GM18511 (cell line): ENCODE results near the gene RNU1-1.
"Not testable (repeated sequence)": the region's sequence is repeated elsewhere in the genome, so short reads cannot be mapped to it uniquely, and the experiment has no call there.

Experiments used
- ATAC-seq: cut with Tn5 transposase; IDR thresholded peaks from one replicate; pipeline ENCODE4 v1.9.1; 2021; ENCODE audit warnings: mild to moderate bottlenecking, moderate library complexity; ENCODE audit not compliant: unreplicated experiment

RNU1-1 gene

DNA sequence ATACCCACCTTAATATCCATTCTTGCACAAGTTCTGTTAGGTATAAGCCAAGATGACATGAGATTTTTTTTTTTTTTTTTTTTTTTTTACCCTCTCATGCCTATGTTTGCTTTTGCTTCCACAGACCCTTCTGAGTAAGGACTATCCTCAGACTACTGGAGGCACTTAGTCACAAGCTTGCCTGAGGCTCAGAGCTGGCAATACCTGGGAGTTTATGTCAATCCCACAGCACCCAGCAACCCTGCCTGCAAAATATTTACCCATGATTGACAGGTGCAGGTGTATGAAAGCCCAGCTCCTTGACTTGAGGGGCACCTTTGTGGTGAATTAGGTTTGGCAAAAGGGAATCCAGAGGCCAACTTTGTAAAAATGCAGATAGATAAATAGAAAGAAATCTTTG is 11.7 kb upstream of the RNU1-1 start:
- ATAC-seq, result not testable (repeated sequence)

DNA sequence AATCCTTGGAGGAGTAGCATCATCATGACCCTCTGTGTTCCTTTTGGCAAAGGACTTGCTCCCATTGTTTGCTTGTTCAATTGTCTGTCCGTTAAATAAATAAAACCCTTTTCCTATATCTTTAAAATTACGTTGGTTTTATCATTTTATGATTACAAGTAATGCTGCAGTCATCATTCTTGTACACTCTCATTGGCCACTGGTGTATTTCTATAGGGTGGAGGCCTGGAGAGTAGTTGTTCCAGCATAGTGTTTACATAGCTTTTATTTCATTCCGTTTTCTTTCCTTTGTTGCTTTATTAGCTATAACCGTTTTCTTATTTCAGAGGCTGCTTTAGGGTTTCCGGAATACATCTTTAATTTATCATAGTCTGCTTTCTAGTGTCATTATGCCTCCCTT is 7.6 kb upstream of the RNU1-1 start:
- ATAC-seq, result not testable (repeated sequence)

- no peak for ATAC-seq
Observed at GRCh38 chr1:16521288-16521583, 7.2 kb upstream of the RNU1-1 start.

GRCh38 chr1:16520435-16521287 is 6.6 kb upstream of the RNU1-1 start:
- not testable (repeated sequence) for ATAC-seq

- not testable (repeated sequence) for ATAC-seq
Observed at GRCh38 chr1:16519255-16519951, 5.3 kb upstream of the RNU1-1 start.

GRCh38 chr1:16518913-16519254 is 4.8 kb upstream of the RNU1-1 start:
- not testable (repeated sequence) for ATAC-seq

DNA sequence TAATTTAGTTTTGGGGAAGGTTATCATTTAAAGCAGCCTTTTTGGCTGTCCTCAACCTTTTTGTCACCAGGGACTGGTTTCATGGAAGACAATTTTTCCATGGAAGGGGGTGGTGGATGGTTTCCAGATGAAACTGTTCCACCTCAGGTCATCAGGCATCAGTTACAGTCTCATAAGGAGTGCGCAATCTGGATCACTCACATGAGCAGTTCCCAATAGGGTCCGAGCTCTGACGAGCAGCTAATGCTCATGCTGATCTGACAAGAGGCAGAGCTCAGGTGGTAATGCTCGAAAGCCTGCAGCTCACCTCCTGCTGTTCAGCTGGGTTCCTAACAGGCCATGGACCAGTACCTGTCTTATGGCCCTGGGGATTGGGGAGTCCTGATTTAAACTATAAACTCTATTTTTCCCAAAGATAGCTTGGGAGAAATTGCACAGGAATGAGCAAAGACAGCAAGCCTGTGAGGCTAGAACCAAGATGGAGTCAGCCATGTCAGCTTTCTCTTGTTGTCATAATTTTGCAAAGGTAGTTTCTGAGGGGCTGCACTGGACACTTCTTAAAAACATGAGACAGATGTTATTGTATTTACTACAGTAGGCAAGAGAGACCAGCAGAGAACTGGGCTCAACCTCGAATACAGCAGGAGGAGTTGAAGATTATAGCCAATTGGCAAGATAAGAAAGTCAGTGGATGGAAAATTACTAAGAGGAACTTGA is 2.8 kb upstream of the RNU1-1 start:
- not testable (repeated sequence) for ATAC-seq

- peak; percentile 86 for ATAC-seq
Observed at GRCh38 chr1:16513412-16514106, 526 bp downstream of the RNU1-1 start.

- ATAC-seq, result not testable (repeated sequence)
Observed at GRCh38 chr1:16512624-16513411, 1.3 kb downstream of the RNU1-1 start.

DNA sequence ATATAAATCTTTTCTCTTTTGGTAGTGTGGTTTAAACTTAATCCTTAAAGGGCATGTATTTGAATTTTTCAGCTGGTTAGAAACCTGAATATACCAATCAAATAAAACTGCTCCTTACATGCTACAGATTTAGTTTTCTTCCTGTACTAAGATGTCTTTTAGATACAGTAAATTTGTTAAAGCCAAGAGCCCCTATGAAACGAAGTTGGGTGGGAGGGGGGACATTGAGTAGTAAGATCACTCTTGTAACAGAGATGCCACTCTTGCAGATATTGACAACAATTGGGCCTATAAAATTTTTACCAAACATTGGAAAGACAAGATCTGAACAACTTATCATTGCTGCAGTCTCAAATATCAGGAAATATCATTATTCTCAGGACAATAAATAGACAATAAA is 2.2 kb downstream of the RNU1-1 start:
- not testable (repeated sequence) for ATAC-seq

- ATAC-seq, result not testable (repeated sequence)
Observed at GRCh38 chr1:16508861-16509445, 5.1 kb downstream of the RNU1-1 start.

DNA sequence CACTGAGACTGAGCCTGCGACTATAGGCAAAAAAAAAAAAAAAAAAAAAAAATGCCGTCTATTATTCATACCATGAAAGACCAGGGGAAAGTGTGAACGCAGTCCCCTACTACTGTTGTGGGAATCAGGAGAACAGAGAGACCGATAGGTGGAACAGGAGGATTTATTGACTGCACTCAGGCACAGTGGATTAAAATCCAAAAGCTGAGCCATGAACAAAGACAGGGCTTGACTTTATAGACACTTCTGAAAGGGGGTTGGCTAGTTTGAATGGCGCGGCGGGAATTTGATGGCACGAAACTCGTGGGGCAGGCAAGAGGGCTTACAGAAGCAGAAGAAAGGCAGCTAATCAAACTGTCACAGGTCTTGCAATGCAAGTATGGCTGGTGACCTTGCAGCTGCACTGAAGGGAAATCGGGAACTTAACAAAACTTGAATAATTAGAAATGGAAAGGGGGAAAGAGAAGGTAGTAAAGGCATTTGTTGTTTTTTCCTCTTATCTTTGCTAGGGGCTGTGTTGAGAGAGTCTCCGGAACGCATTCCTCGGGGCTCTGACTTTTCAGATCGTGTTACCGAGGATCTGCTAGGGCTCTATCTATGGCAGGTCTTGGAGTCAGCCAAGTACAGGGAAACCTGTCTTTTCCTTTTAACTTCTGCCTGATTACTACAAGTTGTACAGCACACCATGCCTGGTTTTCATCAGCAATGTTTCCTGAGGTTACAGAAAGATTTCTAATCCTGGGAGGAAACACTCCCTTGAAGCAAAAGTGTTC is 7.5 kb downstream of the RNU1-1 start:
- not testable (repeated sequence) for ATAC-seq

- ATAC-seq, result not testable (repeated sequence)
Observed at GRCh38 chr1:16505870-16506269, 8.2 kb downstream of the RNU1-1 start.

GRCh38 chr1:16503494-16503893 is 10.6 kb downstream of the RNU1-1 start:
- ATAC-seq, result no peak

GRCh38 chr1:16501446-16501845 is 12.6 kb downstream of the RNU1-1 start:
- not testable (repeated sequence) for ATAC-seq

DNA sequence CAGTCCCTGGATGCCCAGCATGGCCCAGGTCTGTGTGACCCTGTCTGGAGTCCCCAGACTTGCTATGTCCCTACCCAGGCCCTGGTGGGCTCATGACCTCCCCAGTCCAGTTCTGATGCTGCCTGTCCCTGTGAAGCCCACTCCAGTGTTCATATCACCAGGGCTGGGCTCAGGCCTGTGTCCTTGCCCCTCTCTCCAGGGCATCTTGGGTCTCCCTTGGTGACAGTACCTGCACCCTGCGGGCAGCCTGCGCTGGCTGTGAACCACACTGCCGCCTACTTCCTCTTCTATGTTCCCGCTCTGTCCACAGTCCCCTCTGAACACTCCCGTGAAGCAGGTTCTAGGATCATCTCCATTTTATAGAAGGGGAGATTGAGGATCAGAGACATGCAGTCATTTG is 13.1 kb downstream of the RNU1-1 start:
- ATAC-seq, result not testable (repeated sequence)

DNA sequence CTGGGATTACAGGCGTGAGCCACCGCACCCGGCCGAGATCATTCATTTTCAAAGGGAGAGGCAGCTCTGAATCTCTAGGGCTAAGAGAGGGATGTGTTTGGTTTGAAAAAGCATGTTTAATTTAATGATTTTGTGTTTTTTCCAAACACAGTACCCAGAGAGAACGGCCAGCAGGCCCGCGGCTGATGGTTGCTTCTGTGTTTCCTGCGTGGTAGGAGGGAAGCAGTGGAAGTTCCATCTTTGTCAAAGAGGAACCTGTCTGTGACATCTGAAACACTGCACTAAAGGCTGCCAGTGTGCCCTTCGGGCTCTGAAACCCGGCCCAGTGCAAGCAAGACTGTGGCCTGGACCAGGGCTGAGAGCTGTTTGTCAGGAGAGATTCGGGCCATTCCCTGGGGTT is 13.6 kb downstream of the RNU1-1 start:
- not testable (repeated sequence) for ATAC-seq

DNA sequence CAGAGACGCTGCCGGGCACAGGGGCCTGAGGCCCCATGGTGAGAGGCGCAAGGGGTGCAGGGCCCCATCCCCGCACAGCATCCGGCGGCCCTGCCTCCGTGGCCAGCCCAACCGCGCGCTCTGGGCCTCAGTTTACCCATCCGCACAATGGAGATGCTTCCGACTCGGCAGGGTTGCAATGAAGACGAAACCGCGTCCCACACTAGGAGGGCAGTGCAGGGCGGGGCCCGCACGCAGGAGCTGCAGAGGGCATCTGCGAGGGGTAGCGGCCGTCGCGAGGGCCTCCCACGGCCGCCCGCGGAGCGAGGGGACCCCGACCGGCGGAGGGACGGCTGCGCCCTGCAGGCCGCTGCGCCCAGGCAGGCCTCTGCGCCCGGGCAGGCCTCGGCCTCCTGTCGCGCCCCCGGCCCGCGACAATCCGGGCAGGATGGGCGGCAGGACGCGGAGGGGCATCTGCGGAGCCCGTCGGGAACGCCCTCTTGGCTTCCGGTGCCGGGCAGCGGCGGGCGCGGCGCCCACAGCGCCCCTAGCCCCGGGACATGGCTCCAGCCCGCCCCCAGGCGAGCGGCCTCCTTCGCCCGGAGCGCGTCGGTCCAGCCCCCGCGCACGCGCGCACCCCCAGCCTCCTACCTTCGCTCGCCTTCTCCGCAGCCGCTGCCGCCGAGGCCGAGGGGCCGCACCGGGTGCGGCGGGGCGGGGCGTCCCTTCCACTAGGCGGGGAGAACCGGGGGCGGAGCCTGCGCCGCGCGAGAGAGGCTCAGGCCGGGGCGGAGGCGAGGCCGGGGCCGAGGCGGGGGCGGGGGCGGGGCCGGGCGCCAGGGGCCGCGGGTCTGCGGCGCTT is 15.3 kb downstream of the RNU1-1 start:
- ATAC-seq, result peak; percentile 84
